ENCODE results near the gene NCOA3.
"Not testable (repeated sequence)": the region's sequence is repeated elsewhere in the genome, so short reads cannot be mapped to it uniquely, and the experiment has no call there.

Gene NCOA3

GRCh38 chr20:47468290-47469050 is 33.2 kb upstream of the NCOA3 start:
- no peak for DNase-seq

- DNase-seq = no peak
Observed at GRCh38 chr20:47475419-47476044, 26.2 kb upstream of the NCOA3 start.

- DNase-seq = no peak
Observed at GRCh38 chr20:47476452-47476851, 25.2 kb upstream of the NCOA3 start.

GRCh38 chr20:47479093-47479492 is 22.6 kb upstream of the NCOA3 start:
- no peak for DNase-seq

- no peak for DNase-seq
Observed at GRCh38 chr20:47479506-47479905, 22.2 kb upstream of the NCOA3 start.

GRCh38 chr20:47480239-47480638 is 21.4 kb upstream of the NCOA3 start:
- DNase-seq = no peak

GRCh38 chr20:47480705-47481104 is 21.0 kb upstream of the NCOA3 start:
- no peak for DNase-seq

- DNase-seq = no peak
Observed at GRCh38 chr20:47481330-47482216, 20.1 kb upstream of the NCOA3 start.

GRCh38 chr20:47482705-47483104 is 19.0 kb upstream of the NCOA3 start:
- no peak for DNase-seq

GRCh38 chr20:47484303-47484702 is 17.4 kb upstream of the NCOA3 start:
- no peak for DNase-seq

GRCh38 chr20:47487175-47487917 is 14.3 kb upstream of the NCOA3 start:
- DNase-seq = no peak

GRCh38 chr20:47489448-47489872 is 12.2 kb upstream of the NCOA3 start:
- DNase-seq = no peak

- no peak for DNase-seq
Observed at GRCh38 chr20:47490795-47491194, 10.9 kb upstream of the NCOA3 start.

GRCh38 chr20:47492284-47492683 is 9.4 kb upstream of the NCOA3 start:
- DNase-seq = no peak

GRCh38 chr20:47493175-47493962 is 8.3 kb upstream of the NCOA3 start:
- peak; percentile 51 to 62 for DNase-seq

- no peak for DNase-seq
Observed at GRCh38 chr20:47493963-47494293, 7.8 kb upstream of the NCOA3 start.

GRCh38 chr20:47494606-47495005 is 7.1 kb upstream of the NCOA3 start:
- DNase-seq = not testable (repeated sequence)

GRCh38 chr20:47496118-47496517 is 5.6 kb upstream of the NCOA3 start:
- DNase-seq = no peak

GRCh38 chr20:47498606-47499005 is 3.1 kb upstream of the NCOA3 start:
- no peak for DNase-seq

- no peak for DNase-seq
Observed at GRCh38 chr20:47499053-47499452, 2.6 kb upstream of the NCOA3 start.

GRCh38 chr20:47500082-47500481 is 1.6 kb upstream of the NCOA3 start:
- not testable (repeated sequence) for DNase-seq

GRCh38 chr20:47500554-47500953 is 1.1 kb upstream of the NCOA3 start:
- no peak for DNase-seq
